HEK293 (cell line): ENCODE measurements around the gene RETREG3.

Experiments used
- CTCF ChIA-PET: fragments of 350-600 bp; formaldehyde crosslinking; extraction: SDS; loops from one replicate; lab custom pipeline; 2021; ENCODE audit warnings: antibody characterized with exemption; lab: Yijun Ruan, JAX
- POLR2A ChIA-PET: fragments of 300-600 bp; formaldehyde crosslinking; extraction: SDS; loops from one replicate; lab custom pipeline; 2020; ENCODE audit warnings: antibody characterized with exemption, inconsistent platforms; lab: Yijun Ruan, JAX
- H3K27ac ChIP-seq: fragments of 200-500 bp; sonication (Bioruptor generic); 2 replicates; pipeline ENCODE4 v1.5.1; 2014; ENCODE audit warnings: low read depth, low read length, control low read depth, inconsistent platforms; ENCODE audit errors: extremely low read depth
- H3K36me3 ChIP-seq, 2 experiments: fragments of 200-500 bp in 1 of 2; sonication (Bioruptor generic) in 1 of 2; 1 replicate in 1 of 2; 2 replicates in 1 of 2; pipeline ENCODE4 v1.5.1; 2014 to 2017; ENCODE audit warnings: inconsistent platforms in 2 of 2, low read length in 2 of 2; ENCODE audit not compliant: control insufficient read depth in 2 of 2, insufficient read depth in 1 of 2
- H3K4me1 ChIP-seq: fragments of 200-500 bp; sonication (Bioruptor generic); 2 replicates; pipeline ENCODE4 v1.5.1; 2014; ENCODE audit warnings: mild to moderate bottlenecking, low read length, inconsistent platforms; ENCODE audit not compliant: control insufficient read depth, insufficient read depth
- H3K4me3 ChIP-seq: 2 replicates; pipeline ENCODE4 v1.5.1; 2011; ENCODE audit warnings: low read depth, mild to moderate bottlenecking, control low read depth, low read length, moderate library complexity
- H3K9me3 ChIP-seq: fragments of 200-500 bp; sonication (Bioruptor generic); 2 replicates; pipeline ENCODE4 v1.5.1; 2014; ENCODE audit warnings: low read depth, low read length, inconsistent platforms; ENCODE audit not compliant: control insufficient read depth, insufficient read depth
- EGR2 ChIP-seq: fragments of 450-650 bp; formaldehyde crosslinking; IDR thresholded peaks from 2 replicates; pipeline ENCODE4 v1.5.1; 2016; ENCODE audit warnings: low read depth, missing biosample characterization, missing genetic modification characterization
- RBAK ChIP-seq: fragments of 450-650 bp; formaldehyde crosslinking; IDR thresholded peaks from 2 replicates; pipeline ENCODE4 v1.5.1; 2016; ENCODE audit warnings: missing biosample characterization, missing genetic modification characterization
- SCRT1 ChIP-seq: fragments of 450-650 bp; formaldehyde crosslinking; IDR thresholded peaks from 2 replicates; pipeline ENCODE4 v1.5.1; 2016; ENCODE audit warnings: missing biosample characterization, missing genetic modification characterization, borderline replicate concordance
- ZBTB10 ChIP-seq: fragments of 450-650 bp; formaldehyde crosslinking; IDR thresholded peaks from 2 replicates; pipeline ENCODE4 v1.5.1; 2016; ENCODE audit warnings: missing biosample characterization, missing genetic modification characterization
- ZBTB17 ChIP-seq: fragments of 450-650 bp; formaldehyde crosslinking; IDR thresholded peaks from 2 replicates; pipeline ENCODE4 v1.5.1; 2016; ENCODE audit warnings: missing biosample characterization, missing genetic modification characterization
- ZFP37 ChIP-seq: fragments of 450-650 bp; formaldehyde crosslinking; IDR thresholded peaks from 2 replicates; pipeline ENCODE4 v1.5.1; 2016; ENCODE audit warnings: missing biosample characterization, missing genetic modification characterization
- ZIC2 ChIP-seq: fragments of 450-650 bp; formaldehyde crosslinking; IDR thresholded peaks from 2 replicates; pipeline ENCODE4 v1.5.1; 2016; ENCODE audit warnings: missing biosample characterization, missing genetic modification characterization
- ZNF112 ChIP-seq: fragments of 450-650 bp; formaldehyde crosslinking; IDR thresholded peaks from 2 replicates; pipeline ENCODE4 v1.5.0; 2017; ENCODE audit warnings: missing biosample characterization, missing genetic modification characterization
- ZNF155 ChIP-seq: fragments of 450-650 bp; formaldehyde crosslinking; IDR thresholded peaks from 2 replicates; pipeline ENCODE4 v1.5.1; 2016; ENCODE audit warnings: missing biosample characterization, missing genetic modification characterization
- ZNF157 ChIP-seq: fragments of 450-650 bp; formaldehyde crosslinking; IDR thresholded peaks from 2 replicates; pipeline ENCODE4 v1.5.1; 2016; ENCODE audit warnings: missing biosample characterization, missing genetic modification characterization
- ZNF184 ChIP-seq: fragments of 450-650 bp; IDR thresholded peaks from 2 replicates; pipeline ENCODE4 v1.5.1; 2018; ENCODE audit warnings: missing biosample characterization, mild to moderate bottlenecking, missing genetic modification characterization
- ZNF239 ChIP-seq: fragments of 450-650 bp; formaldehyde crosslinking; IDR thresholded peaks from 2 replicates; pipeline ENCODE4 v1.5.1; 2016; ENCODE audit warnings: missing biosample characterization, missing genetic modification characterization
- ZNF362 ChIP-seq: fragments of 450-650 bp; formaldehyde crosslinking; IDR thresholded peaks from 2 replicates; pipeline ENCODE4 v1.5.1; 2016; ENCODE audit warnings: missing biosample characterization, missing genetic modification characterization
- ZNF398 ChIP-seq: fragments of 450-650 bp; formaldehyde crosslinking; IDR thresholded peaks from 2 replicates; pipeline ENCODE4 v1.5.1; 2017; ENCODE audit warnings: missing biosample characterization, missing genetic modification characterization
- ZNF416 ChIP-seq: fragments of 450-650 bp; formaldehyde crosslinking; IDR thresholded peaks from 2 replicates; pipeline ENCODE4 v1.5.1; 2016; ENCODE audit warnings: missing biosample characterization, missing genetic modification characterization
- ZNF521 ChIP-seq: fragments of 450-650 bp; formaldehyde crosslinking; IDR thresholded peaks from 2 replicates; pipeline ENCODE4 v1.5.1; 2017; ENCODE audit warnings: missing biosample characterization, mild to moderate bottlenecking, missing genetic modification characterization
- ZNF530 ChIP-seq: fragments of 450-650 bp; formaldehyde crosslinking; IDR thresholded peaks from 2 replicates; pipeline ENCODE4 v1.5.1; 2016; ENCODE audit warnings: low read depth, missing biosample characterization, missing genetic modification characterization
- ZNF555 ChIP-seq: fragments of 450-650 bp; formaldehyde crosslinking; conservative IDR thresholded peaks from 2 replicates; pipeline ENCODE4 v1.5.1; 2017; ENCODE audit warnings: missing biosample characterization, mild to moderate bottlenecking, missing genetic modification characterization, inconsistent platforms
- ZNF558 ChIP-seq: fragments of 450-650 bp; formaldehyde crosslinking; IDR thresholded peaks from 2 replicates; pipeline ENCODE4 v1.5.1; 2016; ENCODE audit warnings: missing biosample characterization, missing genetic modification characterization
- ZNF660 ChIP-seq: fragments of 450-650 bp; IDR thresholded peaks from 2 replicates; pipeline ENCODE4 v1.5.1; 2018; ENCODE audit warnings: missing biosample characterization, mild to moderate bottlenecking, missing genetic modification characterization
- ZNF677 ChIP-seq: fragments of 450-650 bp; IDR thresholded peaks from 2 replicates; pipeline ENCODE4 v1.5.0; 2018; ENCODE audit warnings: missing biosample characterization, mild to moderate bottlenecking, missing genetic modification characterization, moderate library complexity
- ZNF692 ChIP-seq: fragments of 450-650 bp; formaldehyde crosslinking; IDR thresholded peaks from 2 replicates; pipeline ENCODE4 v1.5.1; 2016; ENCODE audit warnings: missing biosample characterization, missing genetic modification characterization
- ZNF701 ChIP-seq: fragments of 450-650 bp; formaldehyde crosslinking; IDR thresholded peaks from 2 replicates; pipeline ENCODE4 v1.5.1; 2016; ENCODE audit warnings: missing biosample characterization, missing genetic modification characterization
- ZNF747 ChIP-seq: fragments of 450-650 bp; formaldehyde crosslinking; IDR thresholded peaks from 2 replicates; pipeline ENCODE4 v1.5.1; 2016; ENCODE audit warnings: missing biosample characterization, missing genetic modification characterization

RETREG3 gene

GRCh38 chr17:42547698-42548069 lies 61.5 kb downstream of the RETREG3 start:
- no peak overlapping the region for H3K27ac ChIP-seq
- no peaks in the 10 kb centered on the region for H3K9me3 ChIP-seq
- H3K36me3 ChIP-seq = peaks cover 4 to 19% of the 10 kb centered on the region in 2 experiments; a peak in 2 of 3 replicates
- TF ChIP-seq ZNF157 (tag by site-specific recombination) (no peak), EGR2 (tag by site-specific recombination) (no peak), ZNF155 (tag by site-specific recombination) (no peak), ZNF416 (no peak), ZNF558 (tag by site-specific recombination) (no peak), ZNF112 (tag by site-specific recombination) (no peak), ZNF362 (tag by site-specific recombination) (no peak), ZNF521 (no peak), ZNF677 (tag by site-specific recombination) (no peak), SCRT1 (tag by site-specific recombination) (no peak), ZBTB10 (no peak), ZNF184 (tag by site-specific recombination) (no peak), ZNF555 (tag by site-specific recombination) (no peak), ZNF398 (tag by site-specific recombination) (no peak), RBAK (tag by site-specific recombination) (no peak), ZNF239 (no peak)
- TF ChIP-seq, all 188 proteins: peak for 0
- Histone ChIP-seq H3K4me3 (no peak overlapping the region), H3K4me1 (peaks cover 4% of the 10 kb centered on the region; the same call in 1 of the 2 replicates)
- CTCF ChIA-PET = interaction anchor here (0.6 to 4.3 kb wide), 9 partner anchors 12 to 219 kb away, joined by 3 to 19 read pairs (median 5); partner anchors contain the start of gene NAGLU
- POLR2A ChIA-PET = interaction anchor here (0.6 to 2.0 kb wide), 8 partner anchors 11 to 1652 kb away, joined by 3 to 20 read pairs (median 4); partner anchors contain the start of genes CAVIN1, NAGLU, PSMC3IP and RETREG3

- CTCF ChIA-PET = interaction anchor here (1.5 to 4.3 kb wide), 3 partner anchors 11 to 219 kb away, joined by 5 to 19 read pairs (median 5); partner anchors contain the start of gene NAGLU
- Histone ChIP-seq H3K27ac (no peak overlapping the region), H3K4me1 (peaks cover 4% of the 10 kb centered on the region; the same call in 1 of the 2 replicates), H3K36me3 (peaks cover 9 to 25% of the 10 kb centered on the region in 2 experiments; a peak in 2 of 3 replicates), H3K9me3 (no peaks in the 10 kb centered on the region), H3K4me3 (no peak overlapping the region)
- POLR2A ChIA-PET = interaction anchor here (0.6 to 2.0 kb wide), 6 partner anchors 7 to 1653 kb away, joined by 3 to 20 read pairs (median 4); partner anchors contain the start of genes NAGLU, RETREG3 and TUBG1
- TF ChIP-seq ZNF701 (tag by site-specific recombination) = no peak
- no peak for TF ChIP-seq ZFP37 (tag by site-specific recombination)
- TF ChIP-seq ZNF660 (tag by site-specific recombination) = no peak
- TF ChIP-seq ZNF747 (tag by site-specific recombination) = no peak
- TF ChIP-seq ZNF692 (tag by site-specific recombination) = no peak
- no peak for TF ChIP-seq ZBTB17 (tag by site-specific recombination)
- TF ChIP-seq ZIC2 (tag by site-specific recombination) = no peak
- TF ChIP-seq ZNF530 (tag by site-specific recombination) = no peak
Observed at GRCh38 chr17:42547001-42547461, 62.1 kb downstream of the RETREG3 start.
